Gastrocnemius medialis (tissue), 4 donors: Measurements from ENCODE around the gene DACT1. TPM values are rescaled to one million over a fixed set of nuclear protein-coding genes. Genes with fewer than 3 reads are reported as not detected.

ENCODE experiments used
- ATAC-seq, 2 donors: fragments of 150-250 bp; one replicate each; pipeline ENCODE4 v1.9.1; 2016
- DNase-seq, 2 donors: peaks; one replicate each; pipeline ENCODE4 v3.0.0-alpha.2; 2019
- H3K27ac ChIP-seq, 4 donors: fragments of 200-600 bp; sonication (generic); 1 replicate in 1 of 4; 2 replicates in 3 of 4; pipeline ENCODE4 v1.5.1; 2016 to 2018; ENCODE audit warnings: mild to moderate bottlenecking in 2 of 4, moderate library complexity in 1 of 4
- H3K27me3 ChIP-seq, 3 donors: fragments of 200-600 bp; sonication (generic) in 2 of 3; 1 replicate in 1 of 3; 2 replicates in 2 of 3; pipeline versions ENCODE4 v1.5.1 to v1.6.0; 2016 to 2019; ENCODE audit warnings: mild to moderate bottlenecking in 1 of 3, moderate library complexity in 1 of 3
- H3K36me3 ChIP-seq, 2 donors: fragments of 200-600 bp; sonication (generic) in 1 of 2; one replicate each; pipeline ENCODE4 v1.5.1; 2017 to 2018
- H3K4me1 ChIP-seq, 2 donors: fragments of 200-600 bp; sonication (generic) in 1 of 2; one replicate each; pipeline ENCODE4 v1.5.1; 2016 to 2017; ENCODE audit warnings: mild to moderate bottlenecking in 2 of 2
- H3K4me3 ChIP-seq, 4 donors: fragments of 200-600 bp; sonication (generic) in 3 of 4; 1 replicate in 1 of 4; 2 replicates in 3 of 4; pipeline ENCODE4 v1.5.1; 2016 to 2019; ENCODE audit warnings: mild to moderate bottlenecking in 2 of 4
- H3K9me3 ChIP-seq, 3 donors: fragments of 200-600 bp; sonication (generic) in 2 of 3; 1 replicate in 1 of 3; 2 replicates in 2 of 3; pipeline ENCODE4 v1.5.1; 2016 to 2019
- CTCF ChIP-seq, 5 experiments: fragments of 450-650 bp in 3 of 5; fragments of 200-600 bp in 2 of 5; sonication (generic) in 2 of 5; IDR thresholded peaks in 4 of 5; conservative IDR thresholded peaks in 1 of 5; 1 replicate in 4 of 5; 2 replicates in 1 of 5; pipeline ENCODE4 v1.5.1; 2016 to 2019; ENCODE audit warnings: antibody characterized with exemption in 5 of 5, mild to moderate bottlenecking in 3 of 5, moderate library complexity in 3 of 5
- POLR2A ChIP-seq, 2 donors: fragments of 450-650 bp; IDR thresholded peaks; one replicate each; pipeline ENCODE4 v1.6.1; 2017; ENCODE audit warnings: antibody characterized with exemption in 2 of 2, mild to moderate bottlenecking in 2 of 2, moderate library complexity in 2 of 2
- in situ Hi-C, 4 donors: fragments of 200-750 bp; cut with MboI; loops; one replicate each; pipeline versions ENCODE4 v1.15.0 to v1.8.0; 2017; ENCODE audit warnings: low sequenced_read_pairs in 4 of 4
- intact Hi-C: fragments of 100-400 bp; cut with DNase I; formaldehyde crosslinking; loops from one replicate; pipeline ENCODE4 v1.15.1; 2023; ENCODE audit warnings: low total_unique reads
- total RNA-seq, 4 donors: library from RNA; depleted of rRNA; stranded (reverse); fragments of >200 nt; gene quantifications; one replicate each; pipeline versions ENCODE4 v1.1.0 to v1.2.3, GENCODE V29; 2016

Gene DACT1
- total RNA-seq, 4 donors from 2014 or later: 0.97 to 3.0 (median 1.8) TPM

GRCh38 chr14:58607952-58608317 is 29.8 kb upstream of the DACT1 start:
- no peaks in the 10 kb centered on the region for H3K36me3 ChIP-seq
- no peak overlapping the region for H3K27ac ChIP-seq
- intact Hi-C loops (no loop called here), in situ Hi-C loops (no loop called here)
- no peaks in the 10 kb centered on the region for H3K4me1 ChIP-seq
- H3K4me3 ChIP-seq: no peak overlapping the region
- DNase-seq (no peak), ATAC-seq (no peak)
- TF ChIP-seq POLR2A (IDR thresholded peaks at IDR 0.05) (no peak), CTCF (IDR thresholded peaks at IDR 0.05 in 4 of 5, conservative IDR thresholded peaks at IDR 0.05 in 1 of 5) (no peak)
- no peaks in the 10 kb centered on the region for H3K27me3 ChIP-seq
- H3K9me3 ChIP-seq: no peaks in the 10 kb centered on the region

DNA sequence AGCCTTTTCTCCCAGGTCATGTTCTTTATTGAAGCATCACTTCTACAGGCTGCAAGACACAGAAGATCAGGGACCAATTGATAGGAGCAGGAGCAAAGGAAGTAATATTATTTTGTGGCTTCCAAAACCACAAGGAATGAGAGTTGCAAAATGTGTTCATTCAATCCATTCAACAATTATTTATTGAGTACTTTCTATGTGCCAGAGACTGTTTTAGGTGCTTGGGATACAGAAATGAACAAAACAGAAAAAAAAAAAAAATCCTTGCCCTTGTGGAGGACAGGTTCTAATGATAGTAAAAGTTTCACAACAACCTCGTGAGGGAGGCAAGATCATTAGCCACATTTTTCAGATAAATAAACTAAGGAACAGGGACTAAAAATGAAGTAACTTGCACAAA is 20.1 kb upstream of the DACT1 start:
- no peaks in the 10 kb centered on the region for H3K9me3 ChIP-seq
- H3K27me3 ChIP-seq: no peaks in the 10 kb centered on the region
- no peak overlapping the region for H3K27ac ChIP-seq
- H3K4me3 ChIP-seq: no peak overlapping the region
- intact Hi-C loops: no loop called here
- no peaks in the 10 kb centered on the region for H3K36me3 ChIP-seq
- no peak for DNase-seq
- no peaks in the 10 kb centered on the region for H3K4me1 ChIP-seq
- in situ Hi-C loops: no loop called here
- no peak for TF ChIP-seq CTCF (IDR thresholded peaks at IDR 0.05 in 4 of 5, conservative IDR thresholded peaks at IDR 0.05 in 1 of 5)
- no peak for TF ChIP-seq POLR2A (IDR thresholded peaks at IDR 0.05)
- no peak for ATAC-seq

- DNase-seq (no peak), ATAC-seq (no peak)
- no peak overlapping the region for H3K4me3 ChIP-seq
- intact Hi-C loops: no loop called here
- H3K9me3 ChIP-seq: no peaks in the 10 kb centered on the region
- TF ChIP-seq CTCF (IDR thresholded peaks at IDR 0.05 in 4 of 5, conservative IDR thresholded peaks at IDR 0.05 in 1 of 5) (no peak), POLR2A (IDR thresholded peaks at IDR 0.05) (no peak)
- H3K27me3 ChIP-seq: no peaks in the 10 kb centered on the region
- H3K27ac ChIP-seq: no peak overlapping the region
- H3K4me1 ChIP-seq: no peaks in the 10 kb centered on the region
- no peaks in the 10 kb centered on the region for H3K36me3 ChIP-seq
- in situ Hi-C loops: no loop called here
Observed at GRCh38 chr14:58620011-58620410, 17.8 kb upstream of the DACT1 start.

DNA sequence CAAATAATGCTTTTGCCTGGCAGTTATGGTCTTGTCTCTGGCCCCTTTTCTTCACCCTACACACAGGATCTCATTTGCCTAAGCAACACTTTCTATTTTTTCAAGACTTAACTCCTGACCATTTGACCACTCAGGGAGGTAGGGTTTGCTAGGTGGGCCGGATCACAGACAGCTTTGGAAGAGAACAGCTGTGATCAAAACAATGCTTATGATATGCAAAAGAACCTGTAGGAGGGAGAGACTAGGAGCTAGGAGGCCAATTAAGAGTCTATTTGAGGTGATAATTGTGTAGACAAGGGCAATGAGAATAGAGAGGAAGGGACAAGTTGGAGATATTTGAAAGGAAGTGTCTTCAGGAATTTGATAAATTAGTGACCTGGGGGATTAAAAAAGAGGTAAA is 12.3 kb upstream of the DACT1 start:
- Histone ChIP-seq H3K9me3 (no peaks in the 10 kb centered on the region), H3K4me3 (no peak overlapping the region), H3K36me3 (no peaks in the 10 kb centered on the region), H3K4me1 (no peaks in the 10 kb centered on the region), H3K27ac (no peak overlapping the region), H3K27me3 (no peaks in the 10 kb centered on the region)
- ATAC-seq (no peak), DNase-seq (no peak)
- in situ Hi-C loops (loop anchor here in 2 of 4 donors (25.0 kb wide), 1 partner anchor 387 kb away; no protein-coding TSS in a partner anchor), intact Hi-C loops (no loop called here)
- TF ChIP-seq CTCF (IDR thresholded peaks at IDR 0.05 in 4 of 5, conservative IDR thresholded peaks at IDR 0.05 in 1 of 5) (no peak), POLR2A (IDR thresholded peaks at IDR 0.05) (no peak)

- Histone ChIP-seq H3K4me1 (no peaks in the 10 kb centered on the region), H3K4me3 (no peak overlapping the region), H3K9me3 (no peaks in the 10 kb centered on the region), H3K27me3 (no peaks in the 10 kb centered on the region), H3K36me3 (no peaks in the 10 kb centered on the region), H3K27ac (no peak overlapping the region)
- ATAC-seq (no peak), DNase-seq (no peak)
- in situ Hi-C loops: loop anchor here in 2 of 4 donors (25.0 kb wide), 1 partner anchor 386 kb away; no protein-coding TSS in a partner anchor
- TF ChIP-seq CTCF (IDR thresholded peaks at IDR 0.05 in 4 of 5, conservative IDR thresholded peaks at IDR 0.05 in 1 of 5) (no peak), POLR2A (IDR thresholded peaks at IDR 0.05) (no peak)
- intact Hi-C loops: no loop called here
Observed at GRCh38 chr14:58626431-58626831, 11.3 kb upstream of the DACT1 start.
